Tibial nerve (tissue), 4 donors: ENCODE results near the gene TLDC2. TPM values are rescaled to one million over a fixed set of nuclear protein-coding genes. Genes with fewer than 3 reads are reported as not detected.
"Not testable (repeated sequence)": the region's sequence is repeated elsewhere in the genome, so short reads cannot be mapped to it uniquely, and the experiment has no call there.

Experiments used
- DNase-seq, 2 donors: peaks; one replicate each; pipeline ENCODE4 v3.0.0-alpha.2; 2019; ENCODE audit warnings: low spot score in 2 of 2
- H3K27ac ChIP-seq, 4 donors: fragments of 200-600 bp; sonication (generic) in 3 of 4; one replicate each; pipeline ENCODE4 v1.5.1; 2017 to 2019; ENCODE audit warnings: mild to moderate bottlenecking in 1 of 4
- H3K27me3 ChIP-seq, 2 donors: fragments of 200-600 bp; sonication (generic) in 1 of 2; one replicate each; pipeline versions ENCODE4 v1.5.1 to v1.6.0; 2017 to 2019
- H3K36me3 ChIP-seq, 3 donors: fragments of 200-600 bp; sonication (generic); one replicate each; pipeline ENCODE4 v1.5.1; 2018 to 2019
- H3K4me1 ChIP-seq, 4 donors: fragments of 200-600 bp; sonication (generic) in 3 of 4; one replicate each; pipeline ENCODE4 v1.5.1; 2017 to 2019
- H3K4me3 ChIP-seq, 4 donors: fragments of 200-600 bp; sonication (generic) in 3 of 4; one replicate each; pipeline ENCODE4 v1.5.1; 2017 to 2019; ENCODE audit warnings: mild to moderate bottlenecking in 1 of 4, moderate library complexity in 1 of 4
- H3K9me3 ChIP-seq, 4 donors: fragments of 200-600 bp; sonication (generic) in 3 of 4; one replicate each; pipeline ENCODE4 v1.5.1; 2017 to 2019
- EP300 ChIP-seq, 2 donors: sonication (generic); formaldehyde crosslinking; IDR thresholded peaks; one replicate each; pipeline ENCODE4 v1.6.1; 2017; ENCODE audit warnings: antibody characterized with exemption in 2 of 2, mild to moderate bottlenecking in 1 of 2
- POLR2A ChIP-seq, 2 donors: fragments of 450-650 bp; IDR thresholded peaks; one replicate each; pipeline ENCODE4 v1.6.1; 2017; ENCODE audit warnings: antibody characterized with exemption in 2 of 2, mild to moderate bottlenecking in 2 of 2, moderate library complexity in 2 of 2
- WGBS, 2 donors: methylation state at CpG; one replicate each; pipeline ENCODE4 v1.1.5; 2018; 5-methylcytosine and 5-hydroxymethylcytosine counted together
- total RNA-seq, 4 donors: library from RNA; depleted of rRNA; stranded (reverse); fragments of >200 nt; gene quantifications; one replicate each; pipeline ENCODE4 v1.1.0, GENCODE V29; 2016
- TF ChIP-seq, protein P1 (sequence below), 5 experiments: fragments of 200-600 bp in 3 of 5; fragments of 450-650 bp in 2 of 5; sonication (generic) in 3 of 5; IDR thresholded peaks; one replicate each; pipeline ENCODE4 v1.5.1; 2016 to 2019; ENCODE audit warnings: antibody characterized with exemption in 5 of 5, mild to moderate bottlenecking in 3 of 5, moderate library complexity in 2 of 5

Gene TLDC2
- total RNA-seq, 4 donors from 2014 or later = not detected

GRCh38 chr20:36836591-36837269 lies 39.2 kb upstream of the TLDC2 start:
- Histone ChIP-seq H3K4me1 (peaks cover 8 to 59% (median 47%) of the 10 kb centered on the region in 4 donors), H3K27me3 (no peaks in the 10 kb centered on the region), H3K27ac (peak overlapping the region; percentile 83 to 97 (median 94)), H3K4me3 (no peak overlapping the region), H3K9me3 (no peaks in the 10 kb centered on the region), H3K36me3 (peaks cover 0 to 26% (median 0%) of the 10 kb centered on the region in 3 donors)
- 73 to 85% methylated on average over 9 of the region's 9 CpGs for WGBS, 2 donors
- TF ChIP-seq EP300 (IDR thresholded peaks at IDR 0.05) (no peak), POLR2A (IDR thresholded peaks at IDR 0.05) (no peak)
- TF ChIP-seq, protein P1, sequence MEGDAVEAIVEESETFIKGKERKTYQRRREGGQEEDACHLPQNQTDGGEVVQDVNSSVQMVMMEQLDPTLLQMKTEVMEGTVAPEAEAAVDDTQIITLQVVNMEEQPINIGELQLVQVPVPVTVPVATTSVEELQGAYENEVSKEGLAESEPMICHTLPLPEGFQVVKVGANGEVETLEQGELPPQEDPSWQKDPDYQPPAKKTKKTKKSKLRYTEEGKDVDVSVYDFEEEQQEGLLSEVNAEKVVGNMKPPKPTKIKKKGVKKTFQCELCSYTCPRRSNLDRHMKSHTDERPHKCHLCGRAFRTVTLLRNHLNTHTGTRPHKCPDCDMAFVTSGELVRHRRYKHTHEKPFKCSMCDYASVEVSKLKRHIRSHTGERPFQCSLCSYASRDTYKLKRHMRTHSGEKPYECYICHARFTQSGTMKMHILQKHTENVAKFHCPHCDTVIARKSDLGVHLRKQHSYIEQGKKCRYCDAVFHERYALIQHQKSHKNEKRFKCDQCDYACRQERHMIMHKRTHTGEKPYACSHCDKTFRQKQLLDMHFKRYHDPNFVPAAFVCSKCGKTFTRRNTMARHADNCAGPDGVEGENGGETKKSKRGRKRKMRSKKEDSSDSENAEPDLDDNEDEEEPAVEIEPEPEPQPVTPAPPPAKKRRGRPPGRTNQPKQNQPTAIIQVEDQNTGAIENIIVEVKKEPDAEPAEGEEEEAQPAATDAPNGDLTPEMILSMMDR (IDR thresholded peaks at IDR 0.05) = peak in 3 of 5 experiments; percentile 14 to 25 (median 14)
- DNase-seq = no peak

GRCh38 chr20:36838376-36838775 lies 37.6 kb upstream of the TLDC2 start:
- H3K36me3 ChIP-seq = peaks cover 0 to 26% (median 0%) of the 10 kb centered on the region in 3 donors
- H3K27me3 ChIP-seq, H3K4me3 ChIP-seq, H3K27ac ChIP-seq, H3K9me3 ChIP-seq, DNase-seq: not testable (repeated sequence)
- peaks cover 5 to 59% (median 41%) of the 10 kb centered on the region in 4 donors for H3K4me1 ChIP-seq
- WGBS, 2 donors = 96 to 99% methylated on average over 3 of the region's 3 CpGs

DNA sequence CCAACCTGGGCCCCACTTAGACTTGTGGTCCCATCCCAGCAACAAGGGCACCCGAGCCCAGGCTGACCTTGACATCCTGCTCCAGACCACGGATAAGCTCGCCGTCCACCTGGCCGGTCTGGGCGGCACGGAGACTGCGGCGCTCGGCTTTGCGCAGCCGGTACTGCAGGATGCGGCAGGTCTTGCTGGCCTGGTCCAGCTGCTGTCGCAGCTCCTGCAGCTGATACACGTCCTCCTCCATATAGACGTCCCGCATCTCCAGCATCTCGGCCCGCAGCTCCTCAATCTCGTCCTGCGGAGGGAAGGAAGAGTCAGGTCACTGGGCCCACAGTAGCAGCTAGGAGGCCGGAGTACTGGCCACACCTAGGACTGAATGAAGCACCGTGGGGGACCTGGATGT lies 36.8 kb upstream of the TLDC2 start:
- H3K27ac ChIP-seq = no peak overlapping the region
- DNase-seq = no peak
- peaks cover 4 to 59% (median 42%) of the 10 kb centered on the region in 4 donors for H3K4me1 ChIP-seq
- no peaks in the 10 kb centered on the region for H3K9me3 ChIP-seq
- no peak overlapping the region for H3K4me3 ChIP-seq
- H3K36me3 ChIP-seq = peaks cover 0 to 26% (median 0%) of the 10 kb centered on the region in 3 donors
- TF ChIP-seq, protein P1 (IDR thresholded peaks at IDR 0.05) = no peak
- TF ChIP-seq POLR2A (IDR thresholded peaks at IDR 0.05) (no peak), EP300 (IDR thresholded peaks at IDR 0.05) (no peak)
- no peaks in the 10 kb centered on the region for H3K27me3 ChIP-seq
- 96 to 98% methylated on average over 21 to 23 of the region's 23 CpGs for WGBS, 2 donors

- Histone ChIP-seq H3K4me1 (peaks cover 0 to 59% (median 42%) of the 10 kb centered on the region in 4 donors), H3K36me3 (peaks cover 0 to 26% (median 0%) of the 10 kb centered on the region in 3 donors), H3K27ac (peak overlapping the region in 3 of 4 donors; percentile 77 to 90 (median 89))
- H3K4me3 ChIP-seq, DNase-seq, H3K27me3 ChIP-seq, H3K9me3 ChIP-seq: not testable (repeated sequence)
- WGBS, 2 donors = 96 to 97% methylated on average over 8 to 9 of the region's 9 CpGs
Measured at GRCh38 chr20:36841030-36841429, 34.9 kb upstream of the TLDC2 start.

- Histone ChIP-seq H3K27ac (peak overlapping the region; percentile 68 to 90 (median 82)), H3K9me3 (no peaks in the 10 kb centered on the region), H3K4me3 (no peak overlapping the region), H3K4me1 (peaks cover 0 to 86% (median 62%) of the 10 kb centered on the region in 4 donors), H3K27me3 (no peaks in the 10 kb centered on the region), H3K36me3 (no peaks in the 10 kb centered on the region)
- TF ChIP-seq, protein P1 (IDR thresholded peaks at IDR 0.05) = no peak
- peak in 1 of 2 donors; percentile 10 for TF ChIP-seq EP300 (IDR thresholded peaks at IDR 0.05)
- WGBS, 2 donors = 31 to 47% methylated on average over 6 to 10 of the region's 10 CpGs
- no peak for DNase-seq
Measured at GRCh38 chr20:36845288-36845971, 30.5 kb upstream of the TLDC2 start.
